Measurements from ENCODE around the gene VGLL4.

Gene VGLL4

GRCh38 chr3:11570789-11571495 lies 72.8 kb downstream of the VGLL4 start:
- Histone ChIP-seq H3K4me3 (ENCODE audit: low read depth, low read length) (no peak overlapping the region), H3K9ac (ENCODE audit: low read length) (no peak overlapping the region), H3K14ac (ENCODE audit: low read length) (no peak overlapping the region), H4K12ac (ENCODE audit: low read depth, low read length) (no peak overlapping the region), H3K27me3 (ENCODE audit: insufficient read depth, low read length) (no peaks in the 10 kb centered on the region), H3K4me2 (ENCODE audit: low read length) (no peak overlapping the region), H3K4me1 (ENCODE audit: control insufficient read depth in 1 of 2, insufficient read depth in 2 of 2, low read length in 2 of 2) (peaks cover 12% of the 10 kb centered on the region in 2 experiments), H2BK120ac (ENCODE audit: insufficient read depth, low read length, poor library complexity) (no peak overlapping the region), H2AFZ (ENCODE audit: insufficient read depth, low read length, poor library complexity) (no peak overlapping the region), H3K23ac (ENCODE audit: low read length) (no peak overlapping the region), H3K79me1 (ENCODE audit: low read length) (peaks cover 4% of the 10 kb centered on the region), H3K4ac (ENCODE audit: low read depth, low read length) (peak overlapping the region; percentile 10), H3K36me3 (ENCODE audit: control insufficient read depth in 1 of 2, insufficient read depth in 2 of 2, low read length in 2 of 2) (peaks cover 26 to 30% of the 10 kb centered on the region in 2 experiments), H2AK5ac (ENCODE audit: low read length) (no peak overlapping the region), H4K8ac (ENCODE audit: low read depth, low read length) (no peak overlapping the region), H3K18ac (ENCODE audit: low read length) (peak overlapping the region; percentile 68), H3K27ac (ENCODE audit: low read depth, low read length) (no peak overlapping the region), H2BK5ac (ENCODE audit: low read depth, low read length, poor library complexity) (no peak overlapping the region), H3K9me3 (ENCODE audit: insufficient read depth, low read depth, low read length) (no peaks in the 10 kb centered on the region), H3K79me2 (ENCODE audit: control insufficient read depth, insufficient read depth, low read length, poor library complexity) (no peaks in the 10 kb centered on the region), H2BK12ac (ENCODE audit: low read length) (no peak overlapping the region), H4K91ac (ENCODE audit: low read depth, low read length) (no peak overlapping the region)
- no CpG with 5 or more reads among the region's 20 CpGs for WGBS (ENCODE audit: extremely low coverage, insufficient coverage, insufficient read length)
- DNase-seq, result no peak

GRCh38 chr3:11570251-11570650 lies 73.5 kb downstream of the VGLL4 start:
- Histone ChIP-seq H3K4me1 (ENCODE audit: control insufficient read depth in 1 of 2, insufficient read depth in 2 of 2, low read length in 2 of 2) (peaks cover 12% of the 10 kb centered on the region in 2 experiments), H2AFZ (ENCODE audit: insufficient read depth, low read length, poor library complexity) (no peak overlapping the region), H3K9ac (ENCODE audit: low read length) (no peak overlapping the region), H3K79me2 (ENCODE audit: control insufficient read depth, insufficient read depth, low read length, poor library complexity) (no peaks in the 10 kb centered on the region), H3K4ac (ENCODE audit: low read depth, low read length) (peak overlapping the region; percentile 19), H2AK5ac (ENCODE audit: low read length) (no peak overlapping the region), H2BK12ac (ENCODE audit: low read length) (no peak overlapping the region), H4K8ac (ENCODE audit: low read depth, low read length) (no peak overlapping the region), H3K4me3 (ENCODE audit: low read depth, low read length) (no peak overlapping the region), H2BK120ac (ENCODE audit: insufficient read depth, low read length, poor library complexity) (no peak overlapping the region), H3K23ac (ENCODE audit: low read length) (no peak overlapping the region), H3K18ac (ENCODE audit: low read length) (no peak overlapping the region), H2BK5ac (ENCODE audit: low read depth, low read length, poor library complexity) (no peak overlapping the region), H3K36me3 (ENCODE audit: control insufficient read depth in 1 of 2, insufficient read depth in 2 of 2, low read length in 2 of 2) (peaks cover 30 to 33% of the 10 kb centered on the region in 2 experiments), H3K14ac (ENCODE audit: low read length) (no peak overlapping the region), H3K9me3 (ENCODE audit: insufficient read depth, low read depth, low read length) (no peaks in the 10 kb centered on the region), H4K12ac (ENCODE audit: low read depth, low read length) (no peak overlapping the region), H3K27me3 (ENCODE audit: insufficient read depth, low read length) (no peaks in the 10 kb centered on the region), H3K79me1 (ENCODE audit: low read length) (peaks cover 4% of the 10 kb centered on the region), H3K4me2 (ENCODE audit: low read length) (no peak overlapping the region), H3K27ac (ENCODE audit: low read depth, low read length) (no peak overlapping the region), H4K91ac (ENCODE audit: low read depth, low read length) (no peak overlapping the region)
- no peak for DNase-seq
- WGBS (ENCODE audit: extremely low coverage, insufficient coverage, insufficient read length), result no CpG with 5 or more reads among the region's 13 CpGs

GRCh38 chr3:11569156-11569741 lies 74.5 kb downstream of the VGLL4 start:
- peak overlapping the region; percentile 27 for H3K4ac ChIP-seq (ENCODE audit: low read depth, low read length)
- H3K18ac ChIP-seq (ENCODE audit: low read length), result no peak overlapping the region
- WGBS (ENCODE audit: extremely low coverage, insufficient coverage, insufficient read length), result no CpG with 5 or more reads among the region's 13 CpGs
- no peak overlapping the region for H3K14ac ChIP-seq (ENCODE audit: low read length)
- no peak overlapping the region for H4K91ac ChIP-seq (ENCODE audit: low read depth, low read length)
- H4K12ac ChIP-seq (ENCODE audit: low read depth, low read length), result no peak overlapping the region
- no peak overlapping the region for H2BK5ac ChIP-seq (ENCODE audit: low read depth, low read length, poor library complexity)
- no peaks in the 10 kb centered on the region for H3K27me3 ChIP-seq (ENCODE audit: insufficient read depth, low read length)
- H3K23ac ChIP-seq (ENCODE audit: low read length), result no peak overlapping the region
- H2BK12ac ChIP-seq (ENCODE audit: low read length), result no peak overlapping the region
- H3K36me3 ChIP-seq (ENCODE audit: control insufficient read depth in 1 of 2, insufficient read depth in 2 of 2, low read length in 2 of 2), result peaks cover 30 to 33% of the 10 kb centered on the region in 2 experiments
- H3K4me3 ChIP-seq (ENCODE audit: low read depth, low read length), result no peak overlapping the region
- H2AFZ ChIP-seq (ENCODE audit: insufficient read depth, low read length, poor library complexity), result no peak overlapping the region
- H3K4me2 ChIP-seq (ENCODE audit: low read length), result no peak overlapping the region
- H3K79me2 ChIP-seq (ENCODE audit: control insufficient read depth, insufficient read depth, low read length, poor library complexity), result no peaks in the 10 kb centered on the region
- H3K9me3 ChIP-seq (ENCODE audit: insufficient read depth, low read depth, low read length), result no peaks in the 10 kb centered on the region
- H3K4me1 ChIP-seq (ENCODE audit: control insufficient read depth in 1 of 2, insufficient read depth in 2 of 2, low read length in 2 of 2), result peaks cover 12% of the 10 kb centered on the region in 2 experiments
- no peak overlapping the region for H3K27ac ChIP-seq (ENCODE audit: low read depth, low read length)
- no peak overlapping the region for H2BK120ac ChIP-seq (ENCODE audit: insufficient read depth, low read length, poor library complexity)
- no peak overlapping the region for H2AK5ac ChIP-seq (ENCODE audit: low read length)
- H3K79me1 ChIP-seq (ENCODE audit: low read length), result peaks cover 4% of the 10 kb centered on the region
- DNase-seq, result no peak
- no peak overlapping the region for H3K9ac ChIP-seq (ENCODE audit: low read length)
- no peak overlapping the region for H4K8ac ChIP-seq (ENCODE audit: low read depth, low read length)

- no peak overlapping the region for H2AK5ac ChIP-seq (ENCODE audit: low read length)
- no peak overlapping the region for H3K4ac ChIP-seq (ENCODE audit: low read depth, low read length)
- no peak overlapping the region for H4K8ac ChIP-seq (ENCODE audit: low read depth, low read length)
- no peak overlapping the region for H3K14ac ChIP-seq (ENCODE audit: low read length)
- DNase-seq, result peak; percentile 68 to 71
- no peak overlapping the region for H2BK5ac ChIP-seq (ENCODE audit: low read depth, low read length, poor library complexity)
- no peaks in the 10 kb centered on the region for H3K79me2 ChIP-seq (ENCODE audit: control insufficient read depth, insufficient read depth, low read length, poor library complexity)
- no peak overlapping the region for H2AFZ ChIP-seq (ENCODE audit: insufficient read depth, low read length, poor library complexity)
- H3K36me3 ChIP-seq (ENCODE audit: control insufficient read depth in 1 of 2, insufficient read depth in 2 of 2, low read length in 2 of 2), result peaks cover 34 to 35% of the 10 kb centered on the region in 2 experiments
- no peak overlapping the region for H2BK12ac ChIP-seq (ENCODE audit: low read length)
- WGBS (ENCODE audit: extremely low coverage, insufficient coverage, insufficient read length), result no CpG with 5 or more reads among the region's 29 CpGs
- H3K27me3 ChIP-seq (ENCODE audit: insufficient read depth, low read length), result no peaks in the 10 kb centered on the region
- H4K12ac ChIP-seq (ENCODE audit: low read depth, low read length), result no peak overlapping the region
- H3K27ac ChIP-seq (ENCODE audit: low read depth, low read length), result peak overlapping the region; percentile 65
- H4K91ac ChIP-seq (ENCODE audit: low read depth, low read length), result peak overlapping the region; percentile 1
- no peak overlapping the region for H3K23ac ChIP-seq (ENCODE audit: low read length)
- H3K18ac ChIP-seq (ENCODE audit: low read length), result peak overlapping the region; percentile 27
- H3K9me3 ChIP-seq (ENCODE audit: insufficient read depth, low read depth, low read length), result no peaks in the 10 kb centered on the region
- no peak overlapping the region for H3K9ac ChIP-seq (ENCODE audit: low read length)
- H3K4me1 ChIP-seq (ENCODE audit: control insufficient read depth in 1 of 2, insufficient read depth in 2 of 2, low read length in 2 of 2), result peaks cover 12% of the 10 kb centered on the region in 2 experiments
- H3K79me1 ChIP-seq (ENCODE audit: low read length), result peaks cover 4% of the 10 kb centered on the region
- peak overlapping the region; percentile 18 for H2BK120ac ChIP-seq (ENCODE audit: insufficient read depth, low read length, poor library complexity)
- no peak overlapping the region for H3K4me2 ChIP-seq (ENCODE audit: low read length)
- no peak overlapping the region for H3K4me3 ChIP-seq (ENCODE audit: low read depth, low read length)
These were observed 75.1 kb downstream of the VGLL4 start for GRCh38 chr3:11568503-11569155.
